ENCODE data around the gene PSORS1C1.

GRCh38 chr6:31113861-31114540, 599 bp upstream of the PSORS1C1 start:
- no peak for TF ChIP-seq POLR2A (IDR thresholded peaks at IDR 0.05)
- TF ChIP-seq CTCF (IDR thresholded peaks at IDR 0.05) = no peak

All from ovary (tissue), 3 donors.